SK-N-SH (cell line): Measurements from ENCODE around the gene TESMIN.

Experiments
- CTCF ChIP-seq: fragments of 200-600 bp; sonication (generic); IDR thresholded peaks from 2 replicates; pipeline ENCODE4 v1.6.1; 2017; ENCODE audit warnings: antibody characterized with exemption, mild to moderate bottlenecking, moderate library complexity
- ELF1 ChIP-seq: IDR thresholded peaks from 2 replicates; pipeline ENCODE4 v1.4.0; 2012
- FOXM1 ChIP-seq: IDR thresholded peaks from 2 replicates; pipeline ENCODE4 v1.4.0; 2012; ENCODE audit warnings: low read depth, mild to moderate bottlenecking
- MXI1 ChIP-seq: IDR thresholded peaks from 2 replicates; pipeline ENCODE4 v1.6.1; 2012; ENCODE audit warnings: mild to moderate bottlenecking, low read depth, low read length, improper control_type of control experiment
- PBX3 ChIP-seq: IDR thresholded peaks from 2 replicates; pipeline ENCODE4; 2012
- POLR2AphosphoS5 ChIP-seq: IDR thresholded peaks from 2 replicates; pipeline ENCODE4 v1.6.1; 2012; ENCODE audit warnings: low read depth, low read length
- RCOR1 ChIP-seq: fragments of 150-350 bp; IDR thresholded peaks from 2 replicates; pipeline ENCODE4 v1.6.1; 2017; ENCODE audit warnings: antibody characterized with exemption, low read length
- REST ChIP-seq: IDR thresholded peaks from 2 replicates; pipeline ENCODE4 v1.6.1; 2012; ENCODE audit warnings: mild to moderate bottlenecking, low read depth, low read length, moderate library complexity
- RXRA ChIP-seq: IDR thresholded peaks from 2 replicates; pipeline ENCODE4 v1.4.0; 2012; ENCODE audit warnings: low read depth, mild to moderate bottlenecking, borderline replicate concordance
- TAF1 ChIP-seq: IDR thresholded peaks from 2 replicates; pipeline ENCODE4 v1.6.1; 2012; ENCODE audit warnings: low read depth, mild to moderate bottlenecking, low read length, moderate library complexity, borderline replicate concordance
- TF ChIP-seq, protein P1 (sequence below): IDR thresholded peaks from 2 replicates; pipeline ENCODE4 v1.4.0; 2012; ENCODE audit warnings: low read depth, borderline replicate concordance

DNA sequence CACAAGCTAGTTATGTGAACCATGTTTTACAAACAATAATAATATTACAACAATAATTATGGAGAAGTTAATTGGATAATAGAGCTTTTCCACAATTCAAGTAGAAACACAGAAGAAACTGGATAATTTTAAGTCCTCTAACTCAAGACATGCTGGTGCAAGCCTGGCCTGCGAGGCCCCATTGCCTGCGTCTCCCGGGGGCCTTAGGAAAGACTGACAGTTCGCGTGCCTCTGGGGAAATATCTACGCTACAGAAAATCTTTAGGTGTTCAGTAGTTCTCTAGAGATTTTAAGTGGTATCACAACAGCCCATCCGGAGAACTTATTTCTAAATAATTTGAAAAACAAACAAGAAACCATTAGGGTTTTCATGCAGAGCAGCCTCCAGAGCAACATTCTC is 43.8 kb downstream of the TESMIN start:
- no peak for TF ChIP-seq TAF1
- no peak for TF ChIP-seq MXI1
- no peak for TF ChIP-seq ELF1
- TF ChIP-seq CTCF, result no peak
- TF ChIP-seq, protein P1, sequence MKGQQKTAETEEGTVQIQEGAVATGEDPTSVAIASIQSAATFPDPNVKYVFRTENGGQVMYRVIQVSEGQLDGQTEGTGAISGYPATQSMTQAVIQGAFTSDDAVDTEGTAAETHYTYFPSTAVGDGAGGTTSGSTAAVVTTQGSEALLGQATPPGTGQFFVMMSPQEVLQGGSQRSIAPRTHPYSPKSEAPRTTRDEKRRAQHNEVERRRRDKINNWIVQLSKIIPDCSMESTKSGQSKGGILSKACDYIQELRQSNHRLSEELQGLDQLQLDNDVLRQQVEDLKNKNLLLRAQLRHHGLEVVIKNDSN, result no peak
- TF ChIP-seq RXRA, result no peak
- TF ChIP-seq REST, result no peak
- TF ChIP-seq FOXM1, result no peak
- no peak for TF ChIP-seq PBX3
- no peak for TF ChIP-seq POLR2AphosphoS5
- TF ChIP-seq RCOR1, result no peak
